GM12801 (cell line): ENCODE data around the gene PRDM16.

Experiments
- TF ChIP-seq, protein P1 (sequence below): IDR thresholded peaks from one replicate; pipeline ENCODE4 v1.5.1; 2011; ENCODE audit warnings: control low read depth; ENCODE audit not compliant: insufficient read length; ENCODE audit errors: extremely low read depth

Gene PRDM16

DNA sequence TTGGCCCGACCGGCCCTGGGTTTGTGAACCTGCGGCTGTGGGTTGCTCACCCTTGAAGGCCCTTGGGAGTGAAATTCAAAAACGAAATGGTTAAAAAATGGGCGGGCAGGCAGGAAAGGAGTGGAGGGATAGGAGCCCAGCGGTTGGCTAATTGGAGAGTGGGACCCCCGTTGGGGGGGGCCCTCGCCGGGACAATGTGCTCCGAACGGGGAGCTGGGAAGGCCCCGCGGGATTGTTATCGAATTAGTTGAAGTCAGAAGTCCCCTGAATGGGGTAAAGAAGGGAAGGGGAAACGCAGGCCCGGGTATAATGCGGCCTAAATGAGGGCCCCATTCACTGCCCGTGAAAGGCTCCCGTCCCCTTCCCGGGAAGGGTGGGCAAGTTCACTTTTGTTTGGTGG lies 135.7 kb downstream of the PRDM16 start:
- TF ChIP-seq, protein P1, sequence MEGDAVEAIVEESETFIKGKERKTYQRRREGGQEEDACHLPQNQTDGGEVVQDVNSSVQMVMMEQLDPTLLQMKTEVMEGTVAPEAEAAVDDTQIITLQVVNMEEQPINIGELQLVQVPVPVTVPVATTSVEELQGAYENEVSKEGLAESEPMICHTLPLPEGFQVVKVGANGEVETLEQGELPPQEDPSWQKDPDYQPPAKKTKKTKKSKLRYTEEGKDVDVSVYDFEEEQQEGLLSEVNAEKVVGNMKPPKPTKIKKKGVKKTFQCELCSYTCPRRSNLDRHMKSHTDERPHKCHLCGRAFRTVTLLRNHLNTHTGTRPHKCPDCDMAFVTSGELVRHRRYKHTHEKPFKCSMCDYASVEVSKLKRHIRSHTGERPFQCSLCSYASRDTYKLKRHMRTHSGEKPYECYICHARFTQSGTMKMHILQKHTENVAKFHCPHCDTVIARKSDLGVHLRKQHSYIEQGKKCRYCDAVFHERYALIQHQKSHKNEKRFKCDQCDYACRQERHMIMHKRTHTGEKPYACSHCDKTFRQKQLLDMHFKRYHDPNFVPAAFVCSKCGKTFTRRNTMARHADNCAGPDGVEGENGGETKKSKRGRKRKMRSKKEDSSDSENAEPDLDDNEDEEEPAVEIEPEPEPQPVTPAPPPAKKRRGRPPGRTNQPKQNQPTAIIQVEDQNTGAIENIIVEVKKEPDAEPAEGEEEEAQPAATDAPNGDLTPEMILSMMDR: no peak

DNA sequence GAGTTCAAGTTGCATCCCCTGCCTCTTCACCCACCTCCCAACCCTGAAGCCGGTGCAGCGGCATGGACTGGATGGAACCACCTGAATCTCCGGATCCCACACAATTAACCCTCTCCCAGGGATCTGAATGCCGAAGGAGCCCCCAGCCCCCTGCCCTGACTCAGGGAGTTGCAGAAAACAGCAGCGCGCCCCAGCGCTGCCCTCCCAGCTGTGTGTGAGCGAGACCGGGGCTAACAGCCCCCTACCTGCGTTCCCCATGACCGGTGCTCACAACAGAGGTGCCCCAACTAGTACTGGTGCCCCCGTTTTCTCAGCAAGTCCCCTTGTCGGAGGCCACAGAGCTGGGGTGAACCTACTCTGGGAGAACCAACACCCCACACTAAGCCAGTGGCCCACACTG lies 136.8 kb downstream of the PRDM16 start:
- TF ChIP-seq, protein P1: no peak

DNA sequence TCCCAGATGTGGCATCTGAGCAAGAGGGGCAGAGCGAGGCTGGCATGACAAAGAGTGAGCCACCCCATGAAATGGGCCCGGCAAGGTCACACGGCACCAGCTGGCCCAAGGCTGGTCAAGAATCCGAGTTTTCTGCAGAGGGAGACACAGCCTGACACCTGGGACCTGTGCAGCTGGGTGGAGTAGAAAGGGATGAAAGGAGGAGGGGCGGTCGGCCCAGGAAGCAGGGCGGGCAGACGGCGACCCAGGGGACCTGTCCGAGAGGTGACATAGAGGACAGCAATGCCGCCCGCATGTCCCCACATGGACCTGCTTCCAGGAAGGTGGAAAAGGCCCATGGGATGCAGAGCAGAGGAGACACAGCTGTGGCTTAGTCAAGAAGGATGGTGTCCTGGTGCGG lies 137.7 kb downstream of the PRDM16 start:
- TF ChIP-seq, protein P1: no peak

DNA sequence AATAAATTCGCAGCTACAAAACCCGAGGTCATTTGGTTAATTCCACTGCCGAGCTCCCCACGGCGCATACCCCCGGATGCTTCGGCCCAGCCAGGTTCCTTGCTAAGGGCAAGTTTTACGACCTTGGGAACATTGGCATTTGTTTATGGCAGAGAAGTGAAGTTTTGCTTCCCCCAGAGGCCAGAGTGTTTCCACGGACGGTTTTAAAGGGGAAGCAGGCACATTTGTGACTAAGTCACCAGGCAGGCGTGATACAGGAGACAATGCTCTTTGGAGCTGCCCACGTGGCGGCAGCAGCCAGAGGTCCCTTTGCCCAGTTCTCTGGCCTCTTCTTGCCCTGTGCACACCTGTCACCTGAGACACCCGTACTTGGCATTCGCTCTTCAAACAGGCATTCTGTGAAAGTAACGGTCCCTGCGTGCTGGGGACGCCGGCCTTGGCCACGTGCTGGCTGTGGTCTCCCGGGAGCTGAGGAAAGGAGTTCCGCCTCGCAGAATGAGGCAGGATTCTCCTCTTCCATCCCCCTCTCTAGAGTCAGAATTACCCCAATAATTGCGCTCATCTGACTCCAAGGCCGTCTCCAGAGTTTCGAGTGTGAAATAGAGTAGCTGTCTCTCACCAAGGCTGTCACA lies 138.3 kb downstream of the PRDM16 start:
- TF ChIP-seq, protein P1: no peak

DNA sequence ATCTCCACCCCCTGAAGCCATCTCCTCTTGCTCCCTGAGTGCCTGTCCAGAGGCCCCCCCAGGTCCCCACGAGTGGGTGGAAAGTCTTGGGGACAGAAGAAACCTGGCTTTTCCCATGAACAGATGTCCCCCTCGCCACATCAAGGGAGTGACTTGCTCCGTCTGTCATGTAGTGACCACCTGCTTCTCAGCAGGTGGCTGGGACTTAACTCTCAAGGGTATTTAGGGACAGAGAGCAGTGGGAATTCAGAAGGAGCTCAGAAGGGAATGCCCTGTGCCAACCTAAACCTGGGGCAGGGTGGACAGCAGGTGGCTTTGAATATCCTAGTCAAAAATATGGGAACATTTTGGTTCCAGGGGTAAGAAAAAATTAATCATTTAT lies 139.8 kb downstream of the PRDM16 start:
- TF ChIP-seq, protein P1: no peak

DNA sequence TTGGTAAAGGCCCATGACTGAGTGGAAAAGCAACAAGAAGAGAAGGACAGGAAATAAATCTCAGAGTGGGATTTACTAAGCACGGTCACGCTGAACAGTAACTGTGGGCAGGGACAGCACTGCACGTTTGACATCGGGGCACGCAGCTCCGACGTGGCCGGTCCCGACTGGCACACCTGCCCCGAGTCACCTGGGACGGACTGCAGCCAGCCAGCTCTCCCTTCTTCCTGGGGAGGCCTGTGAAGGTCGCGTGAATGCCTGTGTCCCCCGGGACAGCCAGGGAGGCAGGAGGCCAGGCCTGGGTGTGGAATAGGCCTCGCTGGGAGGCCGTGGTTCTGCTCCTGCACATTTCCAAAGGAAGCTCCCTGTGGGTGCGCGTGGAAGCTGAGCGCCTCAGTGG lies 140.2 kb downstream of the PRDM16 start:
- TF ChIP-seq, protein P1: no peak

DNA sequence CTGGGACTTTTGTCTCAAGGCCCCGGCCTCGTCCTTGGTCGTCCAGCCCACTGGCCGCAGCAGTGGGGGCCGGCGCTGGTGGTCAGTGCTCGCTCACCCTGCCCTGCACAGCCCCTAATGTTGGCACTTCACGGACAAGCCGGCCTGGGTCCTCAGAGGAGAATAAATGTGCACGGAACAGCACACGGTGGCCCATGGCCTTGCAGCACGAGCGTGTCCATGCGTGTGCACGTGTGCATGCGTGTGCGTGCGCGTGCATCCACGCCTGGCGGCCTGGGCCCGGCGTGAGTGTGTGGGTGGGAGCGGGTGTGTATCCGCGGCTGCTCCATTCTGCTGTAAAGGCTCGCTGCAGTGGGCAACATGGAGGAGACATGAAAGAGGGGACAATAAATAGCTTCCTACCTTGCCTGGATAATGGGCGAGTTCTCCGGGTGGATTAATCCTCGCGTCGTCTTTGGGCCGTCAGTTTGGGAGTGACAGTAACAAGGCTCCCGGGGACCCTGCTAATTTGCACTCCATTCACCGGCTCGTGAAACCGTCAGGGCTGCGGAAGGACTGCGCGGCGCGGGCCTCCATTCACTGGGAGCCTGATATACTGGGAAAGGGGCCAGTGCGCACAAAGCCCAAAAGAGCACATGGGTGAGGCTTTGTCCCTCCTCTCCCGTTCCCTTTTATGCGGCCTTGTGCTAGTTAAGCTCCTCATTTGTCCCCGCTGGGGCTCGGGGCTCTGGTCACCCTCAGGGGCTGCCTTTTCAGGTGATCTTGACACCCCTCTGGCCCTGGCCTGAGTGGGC lies 142.8 kb downstream of the PRDM16 start:
- TF ChIP-seq, protein P1: no peak
